HG03175 (cell line): ENCODE results near the gene CENPT.

Experiments
- ATAC-seq: cut with Tn5 transposase; IDR thresholded peaks from one replicate; pipeline ENCODE4 v1.9.1; 2021; ENCODE audit warnings: mild to moderate bottlenecking, moderate library complexity; ENCODE audit not compliant: unreplicated experiment

The CENPT gene

GRCh38 chr16:67847064-67847861 is at the start of gene CENPT:
Gene CENPT (minus strand): TSS chr16:67847693. CDS start chr16:67833859, 13,834 bp downstream.
- peak; percentile 38 for ATAC-seq

GRCh38 chr16:67897231-67897630 is 49.7 kb upstream of the CENPT start:
- no peak for ATAC-seq

- ATAC-seq = no peak
Measured at GRCh38 chr16:67893743-67894399, 46.4 kb upstream of the CENPT start.

- peak; percentile 95 for ATAC-seq
Measured at GRCh38 chr16:67892899-67893742, 45.6 kb upstream of the CENPT start, which contains the start of gene PSKH1. Gene PSKH1 (plus strand): TSS chr16:67893254. CDS start chr16:67908750, 15,496 bp downstream.

- ATAC-seq = no peak
Measured at GRCh38 chr16:67892375-67892774, 44.9 kb upstream of the CENPT start.

- ATAC-seq = no peak
Measured at GRCh38 chr16:67888331-67888730, 40.8 kb upstream of the CENPT start.

GRCh38 chr16:67886387-67886786 is 38.9 kb upstream of the CENPT start:
- no peak for ATAC-seq

- no peak for ATAC-seq
Measured at GRCh38 chr16:67885976-67886375, 38.5 kb upstream of the CENPT start.

GRCh38 chr16:67885545-67885944 is 38.1 kb upstream of the CENPT start:
- ATAC-seq = no peak

GRCh38 chr16:67884684-67885083 is 37.2 kb upstream of the CENPT start, which contains the start of gene NRN1L:
Gene NRN1L (plus strand): TSS chr16:67884885. CDS start chr16:67884904, 19 bp downstream.
- no peak for ATAC-seq

- ATAC-seq = no peak
Measured at GRCh38 chr16:67883872-67884261, 36.4 kb upstream of the CENPT start.

GRCh38 chr16:67883146-67883871 is 35.8 kb upstream of the CENPT start:
- no peak for ATAC-seq

GRCh38 chr16:67882374-67883145 is 35.1 kb upstream of the CENPT start:
- ATAC-seq = no peak

- ATAC-seq = no peak
Measured at GRCh38 chr16:67881621-67882161, 34.2 kb upstream of the CENPT start.

GRCh38 chr16:67880584-67880983 is 33.1 kb upstream of the CENPT start:
- ATAC-seq = no peak

GRCh38 chr16:67879936-67880335 is 32.4 kb upstream of the CENPT start:
- ATAC-seq = no peak

GRCh38 chr16:67879462-67879861 is 32.0 kb upstream of the CENPT start:
- no peak for ATAC-seq

GRCh38 chr16:67878846-67879245 is 31.4 kb upstream of the CENPT start:
- ATAC-seq = no peak

GRCh38 chr16:67878232-67878631 is 30.7 kb upstream of the CENPT start:
- no peak for ATAC-seq
